Measurements from ENCODE around the gene SCO1.
A peak's percentile ranks its signal among the peaks of the same experiment; 100 is the strongest.

SCO1 gene

DNA sequence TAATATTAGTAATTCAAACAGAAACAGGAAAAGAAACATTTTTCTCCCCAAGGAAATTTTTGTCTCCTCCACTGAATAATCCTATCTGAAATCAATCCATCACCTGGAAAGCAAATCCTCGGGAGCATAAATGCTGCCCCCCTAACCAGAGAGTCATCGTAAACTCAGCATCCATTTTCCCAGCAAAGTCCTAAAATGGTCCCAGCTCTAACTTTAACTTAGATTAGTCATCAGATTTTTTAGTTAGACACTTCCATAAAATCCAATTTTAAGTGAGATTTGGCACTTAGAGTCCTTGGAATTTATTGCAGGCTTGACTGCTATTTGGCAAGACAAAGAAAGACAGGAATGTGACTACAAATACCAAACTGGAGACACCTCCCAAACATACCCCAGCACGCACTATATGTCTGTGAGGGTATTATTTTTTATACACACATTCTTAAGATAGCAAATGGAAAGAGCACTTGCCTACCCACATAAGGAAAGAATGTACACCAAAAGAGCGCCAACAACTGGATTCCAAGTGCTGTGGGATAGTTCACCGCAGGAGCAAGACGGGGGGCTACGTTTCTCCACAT lies 15.4 kb downstream of the SCO1 start:
- Histone ChIP-seq H3K9me3 (replicated peaks; ENCODE audit: low read length) (no peaks in the 10 kb centered on the region), H3K4me3 (ENCODE audit: low read length) (no peak overlapping the region), H3K36me3 (ENCODE audit: insufficient read depth, low read length) (peaks cover 70% of the 10 kb centered on the region), H3K4me1 (ENCODE audit: control insufficient read depth, insufficient read depth, low read length) (peaks cover 9% of the 10 kb centered on the region), H3K27me3 (ENCODE audit: control insufficient read depth, insufficient read depth, low read length) (no peaks in the 10 kb centered on the region), H3K9ac (ENCODE audit: low read depth, low read length) (peak overlapping the region; percentile 10), H3K4me2 (ENCODE audit: low read length) (peak overlapping the region; percentile 32)

DNA sequence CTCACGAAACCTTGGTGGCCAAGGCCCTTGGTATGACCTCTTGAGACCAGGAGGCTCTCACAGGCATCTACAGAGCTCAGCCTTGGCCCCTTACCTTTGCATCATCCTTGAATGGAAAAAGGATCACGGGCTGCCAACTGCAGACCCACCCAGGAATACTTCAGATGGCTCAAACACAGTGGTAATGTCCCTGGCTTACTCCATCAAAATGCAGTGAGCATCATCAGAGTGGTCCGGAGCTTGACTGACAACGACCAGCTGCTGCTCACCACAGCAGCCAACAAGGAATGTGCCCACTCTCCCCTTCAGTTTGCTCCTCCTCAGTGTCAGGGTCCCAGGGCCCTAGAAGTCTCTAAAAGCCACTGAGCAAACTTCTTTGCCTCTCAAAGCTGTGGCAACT lies 22.6 kb downstream of the SCO1 start:
- H3K4me2 ChIP-seq (ENCODE audit: low read length) = no peak overlapping the region
- H3K9me3 ChIP-seq (replicated peaks; ENCODE audit: low read length) = no peaks in the 10 kb centered on the region
- H3K9ac ChIP-seq (ENCODE audit: low read depth, low read length) = no peak overlapping the region
- peaks cover 35% of the 10 kb centered on the region for H3K36me3 ChIP-seq (ENCODE audit: insufficient read depth, low read length)
- H3K27me3 ChIP-seq (ENCODE audit: control insufficient read depth, insufficient read depth, low read length) = no peaks in the 10 kb centered on the region
- H3K4me1 ChIP-seq (ENCODE audit: control insufficient read depth, insufficient read depth, low read length) = no peaks in the 10 kb centered on the region
- H3K4me3 ChIP-seq (ENCODE audit: low read length) = no peak overlapping the region

DNA sequence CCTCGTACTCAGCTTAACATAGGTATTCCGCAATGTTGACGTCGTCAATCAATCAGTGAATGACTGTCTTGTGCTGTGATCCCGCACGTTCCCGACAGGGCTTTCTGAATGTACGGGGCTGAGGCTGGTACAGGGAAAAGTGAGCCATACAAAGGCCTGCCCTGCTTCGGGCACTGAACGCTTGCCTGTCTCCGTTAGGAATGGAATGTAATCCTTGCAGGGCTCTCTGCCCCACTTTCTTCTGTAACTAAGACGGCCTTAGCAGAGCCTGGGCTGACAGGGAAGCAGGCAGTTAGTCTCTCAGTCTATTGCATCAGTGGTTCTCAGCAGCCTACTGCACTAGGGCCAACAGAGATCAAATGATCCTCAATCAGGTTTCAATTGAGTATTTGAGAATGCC lies 24.0 kb downstream of the SCO1 start:
- Histone ChIP-seq H3K4me3 (ENCODE audit: low read length) (no peak overlapping the region), H3K4me1 (ENCODE audit: control insufficient read depth, insufficient read depth, low read length) (no peaks in the 10 kb centered on the region), H3K27me3 (ENCODE audit: control insufficient read depth, insufficient read depth, low read length) (no peaks in the 10 kb centered on the region), H3K9ac (ENCODE audit: low read depth, low read length) (no peak overlapping the region), H3K9me3 (replicated peaks; ENCODE audit: low read length) (no peaks in the 10 kb centered on the region), H3K4me2 (ENCODE audit: low read length) (no peak overlapping the region), H3K36me3 (ENCODE audit: insufficient read depth, low read length) (peaks cover 25% of the 10 kb centered on the region)

DNA sequence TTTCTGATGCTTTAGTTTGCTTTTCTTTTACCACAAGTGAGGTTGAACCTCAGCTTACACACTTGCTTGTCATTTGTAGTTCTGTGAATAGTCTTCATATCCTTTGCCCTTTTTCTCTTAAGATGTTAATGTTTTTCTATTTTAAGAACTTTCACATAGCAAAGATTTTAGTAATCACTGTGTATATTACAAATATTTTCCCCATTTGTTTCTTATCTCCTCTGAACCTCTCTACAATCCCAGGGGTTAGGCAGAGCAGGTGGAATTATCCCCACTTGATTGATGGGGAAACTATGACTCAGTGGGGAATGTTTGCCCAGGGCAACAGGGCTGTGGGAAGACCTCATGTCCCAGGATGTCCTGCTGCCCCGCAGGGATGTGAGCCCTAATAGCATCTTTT lies 28.6 kb downstream of the SCO1 start:
- H3K27me3 ChIP-seq (ENCODE audit: control insufficient read depth, insufficient read depth, low read length) = no peaks in the 10 kb centered on the region
- H3K4me1 ChIP-seq (ENCODE audit: control insufficient read depth, insufficient read depth, low read length) = peaks cover 5% of the 10 kb centered on the region
- H3K36me3 ChIP-seq (ENCODE audit: insufficient read depth, low read length) = no peaks in the 10 kb centered on the region
- H3K9me3 ChIP-seq (replicated peaks; ENCODE audit: low read length) = no peaks in the 10 kb centered on the region
- no peak overlapping the region for H3K4me3 ChIP-seq (ENCODE audit: low read length)
- H3K4me2 ChIP-seq (ENCODE audit: low read length) = no peak overlapping the region
- H3K9ac ChIP-seq (ENCODE audit: low read depth, low read length) = no peak overlapping the region

DNA sequence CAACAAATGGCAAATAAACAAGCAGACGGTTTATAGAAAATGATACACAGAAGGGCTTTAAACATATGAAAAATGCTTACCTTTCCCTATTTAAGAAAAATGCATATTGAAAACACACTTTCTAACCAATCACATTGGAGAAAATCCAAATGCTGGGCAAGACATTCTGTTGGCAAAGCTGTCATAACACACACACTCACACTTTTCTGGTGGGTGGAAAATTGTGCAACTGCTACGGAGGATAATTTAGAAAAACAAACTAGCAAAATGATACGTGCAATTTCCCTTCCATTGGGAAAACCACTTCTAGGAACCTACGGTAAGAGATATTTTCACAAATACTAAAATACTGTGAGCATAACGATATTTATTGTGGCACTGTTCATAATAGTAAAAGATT lies 30.4 kb downstream of the SCO1 start:
- no peak overlapping the region for H3K4me2 ChIP-seq (ENCODE audit: low read length)
- no peaks in the 10 kb centered on the region for H3K36me3 ChIP-seq (ENCODE audit: insufficient read depth, low read length)
- no peak overlapping the region for H3K9ac ChIP-seq (ENCODE audit: low read depth, low read length)
- no peaks in the 10 kb centered on the region for H3K27me3 ChIP-seq (ENCODE audit: control insufficient read depth, insufficient read depth, low read length)
- H3K4me1 ChIP-seq (ENCODE audit: control insufficient read depth, insufficient read depth, low read length) = peaks cover 5% of the 10 kb centered on the region
- H3K4me3 ChIP-seq (ENCODE audit: low read length) = no peak overlapping the region
- no peaks in the 10 kb centered on the region for H3K9me3 ChIP-seq (replicated peaks; ENCODE audit: low read length)

DNA sequence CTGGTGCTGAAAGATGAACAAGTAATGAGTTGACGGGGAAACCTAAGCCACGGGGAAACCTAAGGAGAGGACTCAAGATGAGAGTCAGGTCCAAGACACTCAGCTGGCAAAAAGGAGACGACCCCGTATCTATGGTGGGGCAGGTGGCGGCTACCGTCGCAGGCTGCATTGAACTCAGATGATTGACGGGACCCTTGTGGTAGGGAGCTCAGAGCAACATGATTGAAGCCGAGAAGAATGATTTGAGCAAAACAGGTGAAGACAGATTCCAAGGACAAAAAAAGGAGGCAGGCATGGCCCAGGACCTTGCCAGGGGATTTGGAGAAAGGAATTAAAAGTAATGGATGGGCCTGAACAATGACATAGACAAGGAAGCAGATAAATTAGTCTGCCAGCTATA lies 32.8 kb downstream of the SCO1 start:
- Histone ChIP-seq H3K4me1 (ENCODE audit: control insufficient read depth, insufficient read depth, low read length) (peaks cover 10% of the 10 kb centered on the region), H3K9me3 (replicated peaks; ENCODE audit: low read length) (no peaks in the 10 kb centered on the region), H3K4me3 (ENCODE audit: low read length) (no peak overlapping the region), H3K36me3 (ENCODE audit: insufficient read depth, low read length) (no peaks in the 10 kb centered on the region), H3K27me3 (ENCODE audit: control insufficient read depth, insufficient read depth, low read length) (no peaks in the 10 kb centered on the region), H3K9ac (ENCODE audit: low read depth, low read length) (no peak overlapping the region), H3K4me2 (ENCODE audit: low read length) (no peak overlapping the region)

DNA sequence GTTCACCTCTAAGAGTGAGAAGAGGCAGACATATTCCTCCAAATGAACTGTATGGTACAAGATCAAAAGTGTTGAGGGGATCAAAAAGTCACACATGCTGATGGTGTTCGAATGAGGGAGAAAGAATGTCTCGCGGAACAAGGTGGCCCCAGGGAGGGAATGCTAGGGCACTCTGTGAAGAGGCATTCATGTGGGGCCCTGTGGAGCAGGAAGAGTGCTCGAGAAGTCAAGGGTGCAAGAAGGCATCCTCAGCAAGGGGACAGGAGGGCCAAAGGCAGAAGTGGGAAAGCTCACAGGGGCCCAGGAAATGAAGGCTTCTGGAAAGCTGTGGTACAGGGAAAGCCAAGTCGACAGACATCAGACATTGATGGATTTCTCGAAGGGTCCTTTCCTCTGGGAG lies 34.1 kb downstream of the SCO1 start:
- H3K4me1 ChIP-seq (ENCODE audit: control insufficient read depth, insufficient read depth, low read length) = peaks cover 10% of the 10 kb centered on the region
- no peak overlapping the region for H3K9ac ChIP-seq (ENCODE audit: low read depth, low read length)
- H3K4me3 ChIP-seq (ENCODE audit: low read length) = no peak overlapping the region
- no peaks in the 10 kb centered on the region for H3K9me3 ChIP-seq (replicated peaks; ENCODE audit: low read length)
- H3K36me3 ChIP-seq (ENCODE audit: insufficient read depth, low read length) = no peaks in the 10 kb centered on the region
- no peak overlapping the region for H3K4me2 ChIP-seq (ENCODE audit: low read length)
- no peaks in the 10 kb centered on the region for H3K27me3 ChIP-seq (ENCODE audit: control insufficient read depth, insufficient read depth, low read length)

DNA sequence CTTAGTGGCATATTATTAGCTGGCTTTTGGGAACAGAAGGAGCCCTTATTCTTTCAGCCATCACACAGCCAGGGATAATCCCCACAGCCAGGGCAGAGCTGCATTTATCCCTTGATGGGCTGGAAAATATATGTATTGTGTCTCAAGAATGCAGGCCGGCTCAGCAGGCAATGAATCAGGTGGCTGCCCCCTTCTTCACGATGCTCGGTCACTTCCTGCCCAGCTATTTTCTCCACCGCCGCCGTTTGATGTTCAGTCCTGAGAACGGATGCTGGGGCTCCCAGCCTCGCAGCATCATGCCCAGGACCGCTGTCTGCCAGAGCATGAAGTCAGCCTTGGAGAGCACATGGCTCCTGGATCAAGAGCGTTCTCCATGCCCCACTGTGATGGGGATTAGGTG lies 35.9 kb downstream of the SCO1 start:
- Histone ChIP-seq H3K36me3 (ENCODE audit: insufficient read depth, low read length) (no peaks in the 10 kb centered on the region), H3K9ac (ENCODE audit: low read depth, low read length) (no peak overlapping the region), H3K4me2 (ENCODE audit: low read length) (no peak overlapping the region), H3K4me1 (ENCODE audit: control insufficient read depth, insufficient read depth, low read length) (peaks cover 5% of the 10 kb centered on the region), H3K9me3 (replicated peaks; ENCODE audit: low read length) (no peaks in the 10 kb centered on the region), H3K27me3 (ENCODE audit: control insufficient read depth, insufficient read depth, low read length) (no peaks in the 10 kb centered on the region), H3K4me3 (ENCODE audit: low read length) (no peak overlapping the region)

DNA sequence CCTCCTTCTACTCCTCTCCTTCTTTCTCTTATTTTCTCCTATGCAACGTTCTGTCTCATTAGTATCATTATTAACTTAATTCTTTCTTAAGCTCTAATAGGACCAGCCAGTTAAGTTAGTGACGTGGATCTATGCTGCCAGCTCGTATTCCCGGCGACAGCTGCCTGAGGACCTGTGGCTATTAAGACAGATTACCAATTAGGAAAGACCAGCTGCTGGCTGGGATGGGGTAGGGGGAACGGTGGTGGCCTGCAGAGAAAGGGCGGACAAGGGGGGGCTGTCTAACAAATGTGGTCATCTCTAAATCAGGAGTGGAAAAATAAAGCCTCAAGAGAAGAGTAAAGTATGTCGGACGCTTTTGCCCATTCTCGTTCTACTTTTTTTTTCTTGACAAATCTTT lies 39.5 kb downstream of the SCO1 start:
- Histone ChIP-seq H3K27me3 (ENCODE audit: control insufficient read depth, insufficient read depth, low read length) (no peaks in the 10 kb centered on the region), H3K9ac (ENCODE audit: low read depth, low read length) (no peak overlapping the region), H3K4me3 (ENCODE audit: low read length) (no peak overlapping the region), H3K4me2 (ENCODE audit: low read length) (no peak overlapping the region), H3K4me1 (ENCODE audit: control insufficient read depth, insufficient read depth, low read length) (peaks cover 11% of the 10 kb centered on the region), H3K9me3 (replicated peaks; ENCODE audit: low read length) (no peaks in the 10 kb centered on the region), H3K36me3 (ENCODE audit: insufficient read depth, low read length) (no peaks in the 10 kb centered on the region)

DNA sequence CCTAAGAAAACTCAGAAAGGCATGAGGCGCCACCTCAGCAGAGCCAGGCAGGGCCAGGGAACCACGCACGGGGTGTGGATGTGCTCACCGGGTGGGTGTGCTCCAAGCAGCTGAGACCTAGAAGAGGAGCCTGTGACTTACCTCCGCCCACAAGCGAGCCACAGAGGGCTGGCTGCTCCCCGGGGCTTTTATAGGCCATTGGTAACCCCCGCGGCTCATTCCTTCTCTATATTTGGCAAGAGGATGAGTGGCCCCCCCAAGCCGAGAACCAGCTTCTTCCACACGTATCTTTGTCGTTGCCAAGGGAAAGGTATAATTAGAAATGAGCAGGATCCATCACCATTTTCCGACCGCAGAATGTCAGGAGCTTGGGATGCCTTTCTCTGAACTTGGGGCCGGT lies 40.2 kb downstream of the SCO1 start, which contains the start of gene MYH3:
Gene MYH3 (minus strand): TSS at position 162 of the 400 bp plus-strand sequence. CDS start 2,245 bp downstream, outside the sequence.
- Histone ChIP-seq H3K4me2 (ENCODE audit: low read length) (no peak within 1 kb of the TSS), H3K36me3 (ENCODE audit: insufficient read depth, low read length) (no peaks in the 10 kb centered on the region), H3K4me1 (ENCODE audit: control insufficient read depth, insufficient read depth, low read length) (peaks cover 12% of the 10 kb centered on the region), H3K4me3 (ENCODE audit: low read length) (no peak within 1 kb of the TSS), H3K9ac (ENCODE audit: low read depth, low read length) (no peak within 1 kb of the TSS), H3K27me3 (ENCODE audit: control insufficient read depth, insufficient read depth, low read length) (no peaks in the 10 kb centered on the region), H3K9me3 (replicated peaks; ENCODE audit: low read length) (no peaks in the 10 kb centered on the region)

DNA sequence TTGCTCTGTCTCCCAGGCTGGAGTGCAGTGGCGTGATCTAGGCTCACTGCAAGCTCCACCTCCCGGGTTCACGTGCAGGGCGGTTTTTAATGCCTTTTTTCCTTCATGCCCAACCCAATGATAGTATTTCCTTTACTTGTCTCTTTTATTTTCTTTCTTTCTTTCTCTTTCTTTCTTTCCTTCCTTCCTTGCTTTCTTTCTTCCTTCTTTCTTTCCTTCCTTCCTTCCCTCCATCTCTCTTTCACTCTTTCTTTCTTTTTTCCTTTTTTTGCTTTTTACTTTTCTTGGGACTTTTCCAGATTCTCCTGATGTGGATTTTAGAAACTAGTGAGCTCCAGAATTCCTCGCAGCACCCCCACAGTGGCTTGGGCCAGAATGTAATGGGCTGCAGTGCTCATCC lies 43.3 kb downstream of the SCO1 start:
- no peak overlapping the region for H3K4me2 ChIP-seq (ENCODE audit: low read length)
- peaks cover 12% of the 10 kb centered on the region for H3K4me1 ChIP-seq (ENCODE audit: control insufficient read depth, insufficient read depth, low read length)
- H3K4me3 ChIP-seq (ENCODE audit: low read length) = no peak overlapping the region
- no peaks in the 10 kb centered on the region for H3K9me3 ChIP-seq (replicated peaks; ENCODE audit: low read length)
- H3K36me3 ChIP-seq (ENCODE audit: insufficient read depth, low read length) = no peaks in the 10 kb centered on the region
- no peaks in the 10 kb centered on the region for H3K27me3 ChIP-seq (ENCODE audit: control insufficient read depth, insufficient read depth, low read length)
- no peak overlapping the region for H3K9ac ChIP-seq (ENCODE audit: low read depth, low read length)

DNA sequence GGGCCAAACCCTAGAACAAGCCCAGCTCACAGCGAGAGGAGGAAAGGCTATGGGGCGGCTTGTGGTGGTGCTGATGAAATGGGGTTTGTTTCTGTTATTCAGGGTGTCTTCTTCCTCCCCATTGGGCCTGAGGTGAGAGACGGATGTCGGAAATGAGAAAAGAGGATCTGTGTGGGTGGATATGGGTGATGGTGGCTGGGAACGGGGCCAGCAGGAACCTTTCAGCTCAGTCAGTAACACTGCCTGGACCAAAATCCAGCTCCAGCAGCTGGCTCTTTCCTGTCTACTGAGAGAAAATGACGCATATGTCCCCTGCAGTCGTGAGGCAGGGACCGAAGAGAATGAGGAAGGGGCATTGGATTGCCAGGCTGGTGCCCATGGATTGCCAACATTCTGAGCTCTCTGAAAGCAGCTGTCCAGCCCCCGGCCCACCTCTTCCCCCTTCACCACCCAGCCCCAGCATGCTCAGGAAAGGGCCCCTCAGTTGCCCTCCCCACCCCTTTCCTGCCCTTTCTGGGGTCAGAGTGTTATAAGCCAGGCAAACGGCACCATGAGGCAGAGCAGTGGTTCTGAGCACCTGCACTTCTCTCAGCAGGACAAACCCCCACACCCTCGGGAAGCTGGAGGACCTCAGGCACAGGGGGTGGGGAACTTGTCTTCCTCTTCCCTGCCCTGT lies 44.2 kb downstream of the SCO1 start:
- Histone ChIP-seq H3K4me3 (ENCODE audit: low read length) (no peak overlapping the region), H3K4me1 (ENCODE audit: control insufficient read depth, insufficient read depth, low read length) (peaks cover 16% of the 10 kb centered on the region)

More for the DNA sequence above, 44.2 kb downstream of the SCO1 start:
- Histone ChIP-seq H3K9ac (ENCODE audit: low read depth, low read length) (no peak overlapping the region), H3K36me3 (ENCODE audit: insufficient read depth, low read length) (no peaks in the 10 kb centered on the region), H3K9me3 (replicated peaks; ENCODE audit: low read length) (no peaks in the 10 kb centered on the region), H3K4me2 (ENCODE audit: low read length) (peak overlapping the region; percentile 15), H3K27me3 (ENCODE audit: control insufficient read depth, insufficient read depth, low read length) (no peaks in the 10 kb centered on the region)
